IPS-NIHi7 (cell line): ENCODE results near the gene ITGB8.
A peak's percentile ranks its signal among the peaks of the same experiment; 100 is the strongest.

Experiments
- DNase-seq: peaks from one replicate; pipeline ENCODE4 v3.0.0; 2012; ENCODE audit warnings: mixed read lengths; ENCODE audit errors: extremely low spot score

The ITGB8 gene

GRCh38 chr7:20340839-20341238 is 10.1 kb downstream of the ITGB8 start:
- DNase-seq, result peak; percentile 31

DNA sequence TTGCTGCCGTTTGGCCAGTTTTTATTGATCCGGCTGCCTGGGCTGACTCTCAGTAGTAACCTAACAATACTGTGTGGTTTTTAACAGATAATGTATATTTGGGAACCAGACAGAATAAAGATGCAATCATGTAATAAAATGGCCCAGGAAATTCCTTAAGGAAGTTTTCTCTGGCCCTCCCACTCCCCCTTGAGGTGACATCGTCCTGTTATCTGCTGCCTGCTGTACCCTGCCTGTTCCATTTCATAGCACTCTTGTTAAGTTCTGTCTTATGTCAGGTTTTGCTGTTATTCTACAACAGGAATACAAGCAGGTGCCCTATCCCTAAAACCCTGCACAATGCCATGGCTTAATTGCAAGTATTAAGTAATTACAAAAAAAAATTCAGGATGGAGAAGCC is 12.5 kb downstream of the ITGB8 start:
- DNase-seq, result peak; percentile 38

DNA sequence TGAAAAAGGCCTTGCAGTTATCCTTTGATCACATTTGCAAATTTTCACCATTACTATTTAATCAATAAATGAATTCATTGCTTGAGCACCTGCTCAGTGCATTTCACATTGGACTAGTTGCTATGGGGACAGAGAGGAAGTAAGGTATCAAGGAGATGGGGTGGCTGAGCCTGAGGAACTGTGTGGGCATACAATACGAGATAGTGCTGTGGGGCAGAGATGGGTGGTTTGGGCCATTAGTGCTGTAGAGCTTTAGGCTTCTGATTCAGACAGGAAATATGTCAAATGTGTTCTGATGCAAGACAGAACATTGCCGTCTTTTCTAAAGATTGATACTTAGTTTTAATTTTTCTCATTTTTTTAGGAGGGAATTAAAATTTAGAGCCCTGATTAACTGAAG is 13.2 kb downstream of the ITGB8 start:
- DNase-seq, result no peak

DNA sequence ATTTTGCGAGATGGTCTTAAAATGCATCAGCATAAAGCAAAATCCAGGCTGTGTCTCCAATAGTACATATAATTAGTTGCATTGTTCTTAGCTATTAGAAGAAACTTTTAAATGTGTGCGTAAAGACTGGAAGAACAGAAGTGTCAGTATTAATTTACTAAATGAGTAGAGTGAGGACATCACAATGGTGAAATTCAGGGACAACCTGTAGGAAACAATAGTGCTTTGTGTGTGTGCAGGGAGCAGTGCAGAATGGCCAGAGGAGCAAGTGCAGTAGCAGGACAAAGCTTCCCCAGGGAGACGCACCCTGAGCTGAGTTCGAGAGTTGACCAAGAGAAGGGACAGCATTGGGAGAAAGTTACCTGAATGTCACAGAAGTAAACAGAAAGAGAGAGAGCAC is 13.7 kb downstream of the ITGB8 start:
- DNase-seq, result no peak

GRCh38 chr7:20346577-20346976 is 15.9 kb downstream of the ITGB8 start:
- no peak for DNase-seq

GRCh38 chr7:20347680-20348079 is 17.0 kb downstream of the ITGB8 start:
- no peak for DNase-seq

DNA sequence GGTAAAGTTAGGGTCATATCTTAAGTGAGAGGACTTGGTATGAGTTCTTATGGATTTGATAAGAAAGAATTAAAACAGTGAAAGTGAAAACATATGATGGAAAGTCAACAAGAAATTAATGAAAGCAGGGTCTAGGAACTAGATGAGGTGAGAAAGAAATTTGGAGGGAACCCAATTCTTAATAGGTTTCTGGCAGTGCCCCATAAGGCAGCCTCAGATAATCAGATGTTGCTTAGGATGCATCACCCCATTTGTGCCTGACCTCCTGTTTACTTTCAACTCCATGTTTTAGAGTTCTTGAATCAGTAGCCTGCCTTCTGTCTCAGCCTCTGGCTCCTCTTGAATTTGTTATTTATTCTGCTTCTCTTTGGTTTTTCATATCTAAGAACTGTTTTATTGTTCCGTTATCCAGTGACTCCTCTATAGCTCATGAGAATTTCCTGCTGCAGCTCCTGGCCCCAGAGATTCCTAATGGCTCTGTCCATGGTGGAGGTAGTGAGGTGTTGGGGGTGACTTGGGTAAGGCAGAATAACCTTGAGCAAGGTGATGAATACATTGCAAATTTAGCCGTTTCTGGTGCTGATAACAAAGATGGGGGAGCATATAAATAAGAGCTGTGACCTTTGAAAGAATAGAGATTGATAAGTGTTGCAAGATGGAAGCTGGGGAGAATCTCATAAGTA is 17.6 kb downstream of the ITGB8 start:
- DNase-seq, result no peak

DNA sequence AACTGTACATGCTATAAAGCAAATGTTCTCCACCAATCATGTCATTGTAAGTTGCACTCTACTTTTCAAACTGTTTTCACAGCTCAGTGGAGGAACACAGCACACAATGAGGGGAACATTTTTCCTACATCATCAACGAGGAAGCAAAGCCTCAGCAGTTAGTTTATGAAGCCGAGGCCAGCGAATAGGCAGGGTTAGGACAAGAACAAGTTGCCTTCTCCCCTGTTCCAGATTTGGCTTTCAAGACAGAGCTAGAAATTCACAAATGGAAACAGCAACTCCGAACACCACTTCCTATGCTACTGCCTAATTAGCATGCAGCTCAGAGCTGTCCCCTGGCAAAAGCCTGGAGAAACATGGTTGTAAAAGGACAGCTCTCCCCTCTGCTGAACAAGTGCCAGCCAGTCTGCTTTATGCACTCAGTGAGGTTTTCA is 19.8 kb downstream of the ITGB8 start:
- DNase-seq, result peak; percentile 38

DNA sequence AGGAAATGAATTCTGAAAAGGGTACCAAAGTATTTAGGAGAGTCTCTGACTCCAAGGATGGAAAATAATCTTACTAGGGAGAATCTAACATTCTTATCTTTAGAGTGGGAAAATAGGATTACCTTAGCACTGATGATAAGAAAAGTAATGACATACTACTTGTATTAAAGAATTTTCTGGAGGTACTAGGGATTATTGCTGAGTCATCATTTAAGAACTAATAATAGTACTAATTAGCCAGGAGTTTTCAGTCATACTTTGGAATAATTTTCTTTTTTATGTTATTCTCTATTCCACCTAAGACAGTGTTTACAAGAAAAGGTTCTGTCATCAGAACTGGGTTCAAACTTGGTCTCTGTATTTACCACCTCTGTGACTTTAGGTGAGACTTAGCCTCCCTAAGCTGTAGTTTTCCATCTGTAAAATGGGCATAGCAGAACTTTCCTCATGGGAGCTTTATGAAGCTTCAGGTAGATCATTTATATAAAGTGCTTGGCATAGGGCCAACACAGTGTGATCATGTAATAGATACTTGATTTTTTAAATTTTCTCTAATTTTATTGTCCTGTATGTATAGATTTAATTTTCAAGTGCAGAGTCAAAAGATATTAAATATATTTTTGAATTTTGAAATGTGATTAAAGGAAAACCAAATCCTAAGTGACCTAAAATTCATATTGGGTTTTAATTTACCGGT is 20.4 kb downstream of the ITGB8 start:
- DNase-seq, result no peak

GRCh38 chr7:20351901-20352300 is 21.2 kb downstream of the ITGB8 start:
- DNase-seq, result no peak

- DNase-seq, result no peak
These were observed 22.0 kb downstream of the ITGB8 start for GRCh38 chr7:20352573-20353306.

GRCh38 chr7:20354610-20355528 is 24.2 kb downstream of the ITGB8 start:
- DNase-seq, result no peak

DNA sequence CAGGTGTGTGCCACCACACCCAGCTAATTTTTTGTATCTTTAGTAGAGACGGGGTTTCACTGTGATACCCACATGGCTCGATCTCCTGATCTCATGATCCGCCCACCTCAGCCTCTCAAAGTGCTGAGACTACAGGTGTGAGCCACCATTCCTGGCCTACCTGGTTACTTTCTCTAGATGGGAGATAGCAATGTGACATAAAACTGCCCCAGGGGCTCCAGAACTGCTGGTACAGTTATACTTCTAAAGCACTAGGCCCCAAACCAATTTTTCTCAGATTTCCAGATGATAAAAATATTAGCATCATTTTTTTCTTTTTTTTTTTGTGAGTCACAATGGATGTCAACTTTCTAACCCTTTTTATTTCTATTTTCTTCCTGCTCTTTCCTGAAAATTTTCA is 27.4 kb downstream of the ITGB8 start:
- DNase-seq, result no peak

GRCh38 chr7:20358762-20359282 is 28.1 kb downstream of the ITGB8 start:
- no peak for DNase-seq

DNA sequence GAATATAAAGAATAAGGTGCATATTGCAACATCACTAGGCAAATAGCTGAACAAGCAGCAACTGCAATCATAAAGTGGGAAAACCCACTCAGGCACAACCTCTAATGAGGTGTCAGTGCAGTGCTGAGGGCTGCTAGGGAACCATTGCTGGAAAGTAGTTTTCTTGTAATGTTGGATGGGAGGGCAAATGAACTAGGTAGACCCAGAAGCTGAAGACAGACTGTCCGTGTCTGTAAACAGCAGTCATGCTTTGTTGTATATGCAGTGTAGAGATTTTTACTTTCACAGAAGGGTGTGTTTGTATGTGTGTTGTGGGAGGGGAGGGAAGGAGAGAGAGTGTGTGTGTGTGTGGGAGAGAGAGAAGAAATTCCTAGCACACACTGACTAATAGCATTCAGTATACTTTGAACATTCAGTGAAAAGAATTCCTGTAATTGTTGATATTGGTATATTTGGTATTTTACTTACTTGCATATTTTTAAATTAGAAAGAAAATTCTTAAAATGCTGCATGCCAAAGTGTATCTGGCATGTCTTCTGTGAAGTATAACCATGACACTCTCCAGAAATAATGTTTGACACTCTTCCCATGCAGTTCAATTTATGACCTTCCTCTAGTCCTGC is 28.8 kb downstream of the ITGB8 start:
- no peak for DNase-seq

DNA sequence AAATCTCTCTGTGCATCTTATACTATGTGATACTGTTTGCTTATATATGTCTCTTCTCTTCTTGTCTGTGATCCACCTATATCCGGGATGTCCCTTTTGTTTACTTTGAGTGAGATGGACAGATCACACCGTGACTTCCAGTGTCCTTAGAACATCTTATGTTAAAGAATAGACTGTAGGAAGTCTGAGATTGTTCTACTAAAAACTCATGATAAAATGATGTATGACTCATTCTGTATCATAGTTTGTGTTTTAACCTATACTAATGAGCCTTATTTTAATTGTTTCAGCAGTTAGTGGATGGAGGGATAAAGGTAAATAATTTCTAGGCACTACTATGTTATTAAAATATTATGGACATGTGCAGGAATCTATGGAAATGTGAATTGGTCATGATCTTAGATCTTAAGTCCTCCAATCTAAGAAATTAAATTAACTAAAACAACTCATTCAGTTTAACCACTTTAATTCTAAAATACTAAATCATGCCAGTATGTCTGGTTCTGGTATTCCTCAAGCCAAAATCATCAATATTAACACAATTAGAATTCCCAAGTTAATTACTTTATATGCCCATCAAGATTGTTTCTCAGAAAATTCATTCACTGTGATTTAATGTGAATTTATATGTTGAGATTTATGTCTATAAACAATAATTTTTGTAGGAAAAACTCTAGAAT is 32.0 kb downstream of the ITGB8 start:
- no peak for DNase-seq

DNA sequence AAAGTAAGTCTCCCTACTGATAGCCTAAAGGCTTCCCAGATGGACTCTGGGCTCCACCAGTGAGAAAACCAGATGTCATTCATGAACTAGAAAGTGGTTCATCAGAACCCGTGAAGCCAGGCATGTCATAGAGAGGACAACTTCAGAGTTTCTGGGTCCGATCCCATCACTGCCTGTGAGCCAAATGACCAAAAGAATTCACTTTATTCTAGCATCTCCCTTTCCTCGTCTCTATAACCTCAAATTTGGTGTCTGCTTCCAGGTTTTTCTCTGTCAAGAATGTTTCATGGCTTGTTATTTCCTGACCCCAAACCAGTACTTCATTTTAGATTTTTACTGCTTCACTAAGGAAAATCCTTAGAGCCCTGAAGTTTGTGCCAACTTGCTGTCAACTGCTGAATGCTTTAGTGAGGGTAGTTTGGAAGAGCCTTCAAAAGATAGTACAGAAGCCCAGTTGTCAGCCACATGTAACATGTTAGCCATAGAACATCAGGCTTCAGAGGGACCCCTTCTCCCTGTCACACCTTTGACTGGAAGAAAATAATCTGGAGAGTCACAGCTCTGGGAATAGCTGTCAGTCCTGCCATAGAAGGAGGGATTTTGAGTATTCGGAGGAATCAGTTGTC is 34.0 kb downstream of the ITGB8 start:
- DNase-seq, result no peak

GRCh38 chr7:20365486-20365885 is 34.8 kb downstream of the ITGB8 start:
- no peak for DNase-seq

DNA sequence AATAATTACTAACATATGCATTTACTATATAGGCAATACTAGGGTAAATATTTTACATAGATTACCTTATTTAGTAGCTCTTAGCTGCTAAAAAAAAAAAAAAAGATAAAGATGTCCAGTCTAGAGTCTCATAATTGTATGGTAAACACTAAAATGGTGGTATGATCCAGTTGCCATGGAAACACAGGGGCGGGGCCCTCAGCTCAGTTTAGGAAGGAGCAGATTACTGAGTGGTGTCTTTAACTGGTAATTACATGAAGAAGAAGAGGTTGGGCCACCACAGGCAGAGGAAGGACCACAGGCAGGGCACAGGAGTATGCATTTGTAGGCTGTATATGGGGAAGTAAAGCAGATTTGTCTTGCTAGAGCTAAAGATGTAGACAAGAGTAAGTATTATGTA is 43.7 kb downstream of the ITGB8 start:
- no peak for DNase-seq

- no peak for DNase-seq
These were observed 46.1 kb downstream of the ITGB8 start for GRCh38 chr7:20376796-20377195.
